ENCODE measurements around the gene IP6K2. TPM values are rescaled to one million over a fixed set of nuclear protein-coding genes. Genes with fewer than 3 reads are reported as not detected.

The IP6K2 gene
- 38.3 and 39.1 TPM in 2 replicates for total RNA-seq

GRCh38 chr3:48716982-48717746 lies at the start of gene IP6K2:
Gene IP6K2, minus strand, starts transcription at chr3:48717221. Its CDS starts 21,930 bp downstream, at chr3:48695291.

GRCh38 chr3:48685603-48686511 lies 31.2 kb downstream of the IP6K2 start, which contains the start of gene NCKIPSD:
Gene NCKIPSD, minus strand, starts transcription at chr3:48685915. Its CDS starts 108 bp downstream, at chr3:48685807.

GRCh38 chr3:48662753-48663488 lies 54.1 kb downstream of the IP6K2 start, which contains the start of gene CELSR3:
Gene CELSR3, minus strand, starts transcription at chr3:48662886. Its CDS starts 252 bp downstream, at chr3:48662634.

Other genes starting within 250 kb of the IP6K2 start
- gene SHISA5, start 213.0 kb downstream of the IP6K2 start, total RNA-seq, result 101 and 102 TPM in 2 replicates
- 6.0 and 29.4 TPM in 2 replicates for gene PFKFB4, start 160.4 kb downstream of the IP6K2 start, total RNA-seq
- 0.83 and 1.00 TPM in 2 replicates for gene UCN2, start 153.4 kb downstream of the IP6K2 start, total RNA-seq
- 31.6 and 46.1 TPM in 2 replicates for gene COL7A1, start 121.9 kb downstream of the IP6K2 start, total RNA-seq
- gene UQCRC1, start 107.6 kb downstream of the IP6K2 start, total RNA-seq, result 241 and 286 TPM in 2 replicates
- gene TMEM89, start 95.5 kb downstream of the IP6K2 start, total RNA-seq, result not detected in 2 replicates
- 28.9 and 31.1 TPM in 2 replicates for gene SLC26A6, start 81.8 kb downstream of the IP6K2 start, total RNA-seq
- gene CELSR3, start 54.3 kb downstream of the IP6K2 start, total RNA-seq, result 1.00 and 1.6 TPM in 2 replicates
- 9.1 and 9.2 TPM in 2 replicates for gene NCKIPSD, start 31.3 kb downstream of the IP6K2 start, total RNA-seq
- gene PRKAR2A, start 130.7 kb upstream of the IP6K2 start, total RNA-seq, result 20.5 and 25.4 TPM in 2 replicates
- gene SLC25A20, start 181.7 kb upstream of the IP6K2 start, total RNA-seq, result 19.5 and 23.3 TPM in 2 replicates
- gene ARIH2, start 201.6 kb upstream of the IP6K2 start, total RNA-seq, result 56.5 and 69.8 TPM in 2 replicates